Fibroblast of the aortic adventitia (primary cell): ENCODE data around the gene TP63. TPM values are rescaled to one million over a fixed set of nuclear protein-coding genes. Genes with fewer than 3 reads are reported as not detected.

Source experiments
- DNase-seq: peaks from one replicate; pipeline ENCODE4 v3.0.0-alpha.2; 2010; ENCODE audit warnings: low read depth
- H3K4me3 ChIP-seq: 2 replicates; pipeline ENCODE4 v1.5.1; 2011; ENCODE audit warnings: low read depth, mild to moderate bottlenecking, control low read depth, low read length, moderate library complexity
- small RNA-seq: library from RNA; depleted of rRNA; stranded (forward); fragments of <200 nt; gene quantifications from one replicate; pipeline ENCODE3, GENCODE V24; 2012
- total RNA-seq: library from RNA; depleted of rRNA; stranded (reverse); fragments of >200 nt; gene quantifications from 2 replicates; pipeline ENCODE4 v1.2.3, GENCODE V29; 2012; ENCODE audit warnings: low replicate concordance
- TF ChIP-seq, protein P1 (sequence below): IDR thresholded peaks from 2 replicates; pipeline ENCODE4 v1.5.1; 2011; ENCODE audit warnings: mild to moderate bottlenecking, low read length, control low read depth, inconsistent platforms; ENCODE audit not compliant: insufficient read depth

Gene TP63
- total RNA-seq, 1 donor: 0.18 TPM

DNA sequence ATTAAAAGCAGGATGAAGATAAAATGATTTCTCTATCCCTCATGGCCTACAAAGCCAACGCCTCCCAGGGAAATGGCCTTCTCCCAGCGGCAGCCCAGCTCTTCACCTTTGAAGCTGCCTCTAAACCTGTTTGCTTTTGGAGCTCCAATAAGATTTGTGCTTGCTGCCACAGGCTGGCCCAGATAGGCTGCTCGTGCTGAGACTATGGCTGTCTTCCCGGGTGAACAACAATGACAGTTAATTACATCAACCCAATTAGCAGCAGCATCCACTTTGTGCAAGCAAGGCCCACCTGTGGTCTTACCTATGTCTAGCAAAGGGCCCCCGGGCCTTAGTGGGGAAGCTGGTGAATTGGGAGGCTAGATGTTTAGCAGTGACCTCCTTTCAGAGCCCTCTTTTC, 309.9 kb downstream of the TP63 start:
- TF ChIP-seq, protein P1, sequence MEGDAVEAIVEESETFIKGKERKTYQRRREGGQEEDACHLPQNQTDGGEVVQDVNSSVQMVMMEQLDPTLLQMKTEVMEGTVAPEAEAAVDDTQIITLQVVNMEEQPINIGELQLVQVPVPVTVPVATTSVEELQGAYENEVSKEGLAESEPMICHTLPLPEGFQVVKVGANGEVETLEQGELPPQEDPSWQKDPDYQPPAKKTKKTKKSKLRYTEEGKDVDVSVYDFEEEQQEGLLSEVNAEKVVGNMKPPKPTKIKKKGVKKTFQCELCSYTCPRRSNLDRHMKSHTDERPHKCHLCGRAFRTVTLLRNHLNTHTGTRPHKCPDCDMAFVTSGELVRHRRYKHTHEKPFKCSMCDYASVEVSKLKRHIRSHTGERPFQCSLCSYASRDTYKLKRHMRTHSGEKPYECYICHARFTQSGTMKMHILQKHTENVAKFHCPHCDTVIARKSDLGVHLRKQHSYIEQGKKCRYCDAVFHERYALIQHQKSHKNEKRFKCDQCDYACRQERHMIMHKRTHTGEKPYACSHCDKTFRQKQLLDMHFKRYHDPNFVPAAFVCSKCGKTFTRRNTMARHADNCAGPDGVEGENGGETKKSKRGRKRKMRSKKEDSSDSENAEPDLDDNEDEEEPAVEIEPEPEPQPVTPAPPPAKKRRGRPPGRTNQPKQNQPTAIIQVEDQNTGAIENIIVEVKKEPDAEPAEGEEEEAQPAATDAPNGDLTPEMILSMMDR: no peak

DNA sequence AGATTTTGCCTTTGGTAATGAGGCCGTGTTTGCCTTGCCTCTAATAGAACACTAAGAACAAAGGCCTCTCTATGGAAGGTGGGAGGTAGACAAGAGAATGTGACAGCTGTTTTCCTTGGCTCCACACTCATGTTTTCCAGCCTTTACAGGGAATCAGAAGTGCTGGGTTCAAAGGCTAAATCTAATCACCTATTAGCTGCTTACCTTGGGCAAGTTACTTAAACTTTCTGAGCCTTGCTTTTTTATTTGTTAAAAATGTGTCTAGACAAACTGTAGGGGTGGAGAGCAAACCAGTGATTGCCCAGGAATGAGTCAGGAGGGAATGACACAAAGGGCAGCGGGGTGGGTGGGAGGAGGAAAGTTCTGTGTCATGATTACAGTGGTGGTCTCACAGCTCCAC, 310.5 kb downstream of the TP63 start:
- TF ChIP-seq, protein P1: no peak
- no peak overlapping the region for H3K4me3 ChIP-seq
- DNase-seq: peak; percentile 53

More for the DNA sequence above, 309.9 kb downstream of the TP63 start:
- DNase-seq: no peak
- H3K4me3 ChIP-seq: no peak overlapping the region

DNA sequence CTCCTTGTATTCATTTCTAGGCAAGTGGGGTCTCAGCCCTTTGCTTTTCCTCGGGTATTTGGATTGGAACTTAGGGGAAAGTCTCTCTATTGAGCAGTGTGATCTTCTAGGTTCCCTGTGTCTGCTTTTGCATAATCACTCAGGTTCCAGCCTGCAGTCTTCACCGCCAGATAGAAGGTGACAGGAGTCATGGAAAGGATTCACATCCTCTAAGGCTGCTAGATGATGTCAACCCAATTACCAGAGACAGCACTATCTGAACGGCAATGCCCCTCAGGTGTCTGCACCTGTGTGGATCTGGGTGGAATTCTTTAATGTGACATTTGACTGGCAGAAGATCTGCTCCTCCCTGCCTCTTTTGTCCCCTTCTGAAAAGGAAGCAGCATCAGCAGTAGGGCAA, 311.8 kb downstream of the TP63 start:
- no peak for DNase-seq
- TF ChIP-seq, protein P1: no peak
- H3K4me3 ChIP-seq: no peak overlapping the region

DNA sequence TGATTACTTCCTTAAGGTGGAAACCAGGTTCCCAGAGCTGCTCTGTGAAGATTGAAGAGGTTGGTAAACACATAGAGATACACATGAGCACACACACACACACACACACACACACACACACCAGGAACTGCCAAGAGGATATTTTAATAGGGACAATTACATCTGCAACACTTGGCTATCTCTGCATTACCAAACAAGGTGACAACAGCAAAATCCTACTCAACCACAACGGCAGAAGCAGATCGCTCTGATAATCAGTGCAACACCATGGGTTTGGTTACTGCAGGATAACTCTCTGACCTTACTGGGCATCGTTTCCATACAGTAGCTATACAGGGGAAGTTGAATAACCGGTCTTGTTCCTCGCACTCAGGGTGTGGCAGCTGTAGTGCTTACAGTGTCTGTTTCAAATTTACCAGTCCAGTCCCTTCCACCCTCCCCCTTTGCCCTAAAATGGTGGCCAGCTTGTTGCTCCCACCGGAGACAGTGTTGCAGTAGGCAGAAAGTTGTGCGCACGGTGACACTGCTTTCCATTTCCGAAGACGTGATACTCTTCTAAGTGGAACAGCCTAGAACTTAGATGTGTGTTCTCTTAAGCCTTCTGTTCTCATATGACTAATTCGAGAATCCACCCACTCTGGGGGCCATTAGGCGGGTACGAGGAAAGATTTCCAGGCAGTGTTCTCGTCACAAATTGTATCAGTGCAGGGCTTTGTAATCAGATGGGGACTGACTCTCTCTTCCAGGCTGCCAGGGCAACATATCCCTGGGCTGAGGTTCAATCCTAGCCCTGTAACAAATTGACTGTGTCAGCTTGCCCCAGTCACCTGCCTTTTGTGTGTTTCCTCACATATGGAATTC, 313.3 kb downstream of the TP63 start:
- H3K4me3 ChIP-seq: no peak overlapping the region
- no peak for DNase-seq
- TF ChIP-seq, protein P1: no peak

DNA sequence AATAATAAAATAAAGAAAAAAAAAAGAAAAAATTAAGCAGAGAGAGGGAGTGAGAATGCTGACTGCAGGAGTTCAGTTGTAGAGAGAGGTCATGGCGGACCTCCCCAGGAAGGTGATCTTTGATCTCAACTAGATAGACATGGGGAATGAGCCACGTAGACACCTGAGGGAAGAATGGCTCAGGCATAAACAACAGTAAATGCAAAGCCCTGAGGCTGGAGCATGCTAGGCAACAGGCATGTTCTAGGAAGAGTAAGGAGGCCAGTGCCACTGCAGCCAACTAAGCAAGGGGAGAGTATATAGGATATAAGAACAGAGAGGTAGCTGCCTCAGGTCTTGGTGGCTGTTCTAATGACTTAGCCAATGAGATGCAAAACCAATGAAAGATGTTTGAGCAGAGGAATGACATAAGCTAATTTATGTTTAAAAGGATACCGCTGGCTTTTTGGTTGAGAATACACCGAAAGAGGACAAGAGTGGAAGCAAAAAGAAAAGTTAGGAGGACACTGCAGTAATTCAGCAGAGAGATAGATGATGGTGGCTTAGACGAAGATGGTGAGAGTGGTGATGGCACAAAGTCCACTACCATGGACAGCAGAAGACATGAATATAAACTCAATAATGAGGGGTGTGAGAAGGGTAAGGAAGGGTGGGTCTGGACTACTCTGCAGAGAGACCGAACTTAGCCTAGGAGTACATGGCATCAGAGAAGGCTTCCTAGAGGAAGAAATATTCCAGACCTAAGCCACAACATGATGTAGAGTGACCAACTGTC, 314.9 kb downstream of the TP63 start:
- TF ChIP-seq, protein P1: no peak
- H3K4me3 ChIP-seq: no peak overlapping the region
- no peak for DNase-seq

Small RNA genes within 50 kb of the gene (small RNA-seq; reads per million reads assigned to genes)
- not detected for gene AC078809.1
- gene MIR944: not detected
